IMR-90 (cell line): ENCODE measurements around the gene CMIP. TPM values are rescaled to one million over a fixed set of nuclear protein-coding genes. Genes with fewer than 3 reads are reported as not detected.

Experiments used
- ATAC-seq: fragments of 200-7000 bp; cut with Tn5 transposase; 2 replicates; pipeline ENCODE4 v1.9.1; 2020; ENCODE audit warnings: low read depth, mild to moderate bottlenecking, moderate library complexity
- BruUV-seq: library from RNA; stranded (reverse); fragments of 400-500 nt; replicated peaks from 2 replicates; lab custom pipeline; 2021; lab: Mats Ljungman, UMichigan
- CTCF ChIA-PET: fragments of 300-600 bp; formaldehyde crosslinking; extraction: SDS; loops from one replicate; lab custom pipeline; 2021; ENCODE audit warnings: antibody characterized with exemption; lab: Yijun Ruan, JAX
- POLR2A ChIA-PET: fragments of 300-600 bp; sonication (Branson Sonifier 250); formaldehyde crosslinking; loops from one replicate; lab custom pipeline; 2022; ENCODE audit warnings: antibody characterized with exemption; ENCODE audit not compliant: unreplicated experiment; lab: Charles Lee
- DNase-seq: peaks from one replicate; pipeline ENCODE4 v3.0.0; 2013
- H2AFZ ChIP-seq: replicated peaks from 2 replicates; pipeline ENCODE3; 2013; ENCODE audit warnings: low read length, mild to moderate bottlenecking; ENCODE audit not compliant: poor library complexity
- H2AK5ac ChIP-seq: 2 replicates; pipeline ENCODE4 v1.6.1; 2013; ENCODE audit warnings: low read depth, low read length, inconsistent platforms
- H2AK9ac ChIP-seq: replicated peaks from 2 replicates; pipeline ENCODE3; 2013; ENCODE audit warnings: mild to moderate bottlenecking, low read depth, low read length, moderate library complexity; ENCODE audit not compliant: poor library complexity
- H2BK120ac ChIP-seq: 2 replicates; pipeline ENCODE4 v1.6.1; 2013; ENCODE audit warnings: low read depth, low read length, inconsistent platforms
- H2BK15ac ChIP-seq: 3 replicates; pipeline ENCODE4 v1.6.1; 2013; ENCODE audit warnings: low read depth, low read length, inconsistent platforms
- H2BK20ac ChIP-seq: 2 replicates; pipeline ENCODE4 v1.6.1; 2013; ENCODE audit warnings: low read depth, mild to moderate bottlenecking, inconsistent platforms, low read length, moderate library complexity
- H2BK5ac ChIP-seq: 2 replicates; pipeline ENCODE4 v1.6.1; 2013; ENCODE audit warnings: mild to moderate bottlenecking, low read depth, low read length, inconsistent platforms; ENCODE audit not compliant: poor library complexity, severe bottlenecking
- H3K14ac ChIP-seq: replicated peaks from 2 replicates; pipeline ENCODE4 v1.6.1; 2013; ENCODE audit warnings: low read depth, low read length, inconsistent platforms
- H3K18ac ChIP-seq: 2 replicates; pipeline ENCODE4 v1.6.1; 2013; ENCODE audit warnings: low read depth, low read length, control low read depth
- H3K23ac ChIP-seq: 2 replicates; pipeline ENCODE4 v1.6.1; 2013; ENCODE audit warnings: low read depth, low read length, inconsistent platforms
- H3K27ac ChIP-seq: 2 replicates; pipeline ENCODE4 v1.5.1; 2013; ENCODE audit warnings: mild to moderate bottlenecking, control low read depth, low read length; ENCODE audit not compliant: insufficient read depth
- H3K27me3 ChIP-seq: 2 replicates; pipeline ENCODE4 v1.6.1; 2013; ENCODE audit warnings: low read length; ENCODE audit not compliant: control insufficient read depth, insufficient read depth
- H3K36me3 ChIP-seq: 2 replicates; pipeline ENCODE4 v1.6.1; 2013; ENCODE audit warnings: low read length, mixed read lengths; ENCODE audit not compliant: control insufficient read depth, insufficient read depth
- H3K4ac ChIP-seq: 2 replicates; pipeline ENCODE4 v1.6.1; 2013; ENCODE audit warnings: low read depth, low read length, inconsistent platforms
- H3K4me1 ChIP-seq: 2 replicates; pipeline ENCODE4 v1.6.1; 2013; ENCODE audit warnings: low read length, mixed read lengths; ENCODE audit not compliant: control insufficient read depth, insufficient read depth
- H3K4me2 ChIP-seq: 2 replicates; pipeline ENCODE4 v1.6.1; 2013; ENCODE audit warnings: low read depth, mild to moderate bottlenecking, control low read depth, low read length, moderate library complexity
- H3K4me3 ChIP-seq: 2 replicates; pipeline ENCODE4 v1.5.1; 2013; ENCODE audit warnings: low read depth, mild to moderate bottlenecking, control low read depth, low read length, moderate library complexity; ENCODE audit not compliant: insufficient read depth
- H3K56ac ChIP-seq: 2 replicates; pipeline ENCODE4 v1.6.1; 2013; ENCODE audit warnings: low read length, inconsistent platforms; ENCODE audit not compliant: insufficient read depth; ENCODE audit errors: extremely low read depth
- H3K79me1 ChIP-seq, 2 experiments: 2 replicates each; pipeline ENCODE4 v1.6.1; 2013; ENCODE audit warnings: low read length in 2 of 2, inconsistent platforms in 1 of 2, low read depth in 1 of 2
- H3K9ac ChIP-seq: 2 replicates; pipeline ENCODE4 v1.6.1; 2013; ENCODE audit warnings: low read depth, low read length, control low read depth
- H3K9me1 ChIP-seq: 2 replicates; pipeline ENCODE4 v1.6.1; 2013; ENCODE audit warnings: low read length, inconsistent platforms; ENCODE audit not compliant: insufficient read depth
- H3K9me3 ChIP-seq: 2 replicates; pipeline ENCODE4 v1.6.1; 2013; ENCODE audit warnings: low read length; ENCODE audit not compliant: control insufficient read depth, insufficient read depth
- H4K20me1 ChIP-seq: 2 replicates; pipeline ENCODE4 v1.6.1; 2013; ENCODE audit warnings: low read length, inconsistent platforms; ENCODE audit not compliant: insufficient read depth
- H4K5ac ChIP-seq: 2 replicates; pipeline ENCODE4 v1.6.1; 2013; ENCODE audit warnings: mild to moderate bottlenecking, low read depth, low read length, control low read depth
- H4K8ac ChIP-seq, 2 experiments: 2 replicates each; pipeline ENCODE4 v1.6.1; 2013; ENCODE audit warnings: low read depth in 2 of 2, low read length in 2 of 2, control low read depth in 1 of 2, inconsistent platforms in 1 of 2
- H4K91ac ChIP-seq: 2 replicates; pipeline ENCODE4 v1.6.1; 2013; ENCODE audit warnings: low read depth, low read length, inconsistent platforms; ENCODE audit not compliant: insufficient read depth
- CEBPB ChIP-seq: IDR thresholded peaks from 2 replicates; pipeline ENCODE4 v1.6.1; 2012; ENCODE audit warnings: low read depth, low read length, improper control_type of control experiment
- CHD1 ChIP-seq: IDR thresholded peaks from 2 replicates; pipeline ENCODE4 v1.6.1; 2012; ENCODE audit warnings: low read depth, low read length, improper control_type of control experiment
- CTCF ChIP-seq: conservative IDR thresholded peaks from 2 replicates; pipeline ENCODE4 v1.5.1; 2012; ENCODE audit warnings: mild to moderate bottlenecking, low read depth, low read length, improper control_type of control experiment
- ELK1 ChIP-seq: fragments of 150-350 bp; IDR thresholded peaks from 2 replicates; pipeline ENCODE4 v1.6.1; 2016; ENCODE audit warnings: low read depth, mild to moderate bottlenecking, low read length, moderate library complexity, borderline replicate concordance
- FOS ChIP-seq: fragments of 150-350 bp; IDR thresholded peaks from 2 replicates; pipeline ENCODE4 v1.6.1; 2016; ENCODE audit warnings: low read depth, low read length
- MAFK ChIP-seq: IDR thresholded peaks from 2 replicates; pipeline ENCODE4 v1.6.1; 2012; ENCODE audit warnings: low read depth, low read length, improper control_type of control experiment
- MAZ ChIP-seq: IDR thresholded peaks from 2 replicates; pipeline ENCODE4 v1.6.1; 2012; ENCODE audit warnings: low read depth, mild to moderate bottlenecking, low read length, improper control_type of control experiment, moderate library complexity, borderline replicate concordance
- POLR2A ChIP-seq: IDR thresholded peaks from 2 replicates; pipeline ENCODE4 v1.6.1; 2012; ENCODE audit warnings: mild to moderate bottlenecking, low read depth, low read length
- RAD21 ChIP-seq: IDR thresholded peaks from 2 replicates; pipeline ENCODE4 v1.6.1; 2012; ENCODE audit warnings: low read length, improper control_type of control experiment
- RCOR1 ChIP-seq: IDR thresholded peaks from 2 replicates; pipeline ENCODE4 v1.6.1; 2012; ENCODE audit warnings: mild to moderate bottlenecking, low read length, improper control_type of control experiment; ENCODE audit not compliant: insufficient replicate concordance
- RFX5 ChIP-seq: IDR thresholded peaks from 2 replicates; pipeline ENCODE4 v1.8.0; 2012; ENCODE audit warnings: low read depth, mild to moderate bottlenecking, low read length, moderate library complexity
- SMC3 ChIP-seq: fragments of 150-350 bp; IDR thresholded peaks from 2 replicates; pipeline ENCODE4 v1.6.1; 2016; ENCODE audit warnings: low read depth, mild to moderate bottlenecking, antibody characterized with exemption, low read length, moderate library complexity
- USF2 ChIP-seq: fragments of 150-350 bp; IDR thresholded peaks from 2 replicates; pipeline ENCODE4 v1.6.1; 2017; ENCODE audit warnings: mild to moderate bottlenecking, antibody characterized with exemption, low read length, low read depth
- WGBS, 2 experiments: methylation state at CpG; one replicate each; pipeline versions ENCODE4 v1.1.5 to v1.1.7; 2013; ENCODE audit warnings: missing lambda C conversion rate in 2 of 2; ENCODE audit not compliant: insufficient read length in 1 of 2; ENCODE audit errors: extremely low coverage in 2 of 2; 5-methylcytosine and 5-hydroxymethylcytosine counted together
- dilution Hi-C: fragments of 300-500 bp; cut with HindIII; formaldehyde crosslinking; loops from one replicate; pipeline ENCODE4 v1.14.3; 2018; ENCODE audit warnings: low sequenced_read_pairs; ENCODE audit not compliant: unreplicated experiment
- in situ Hi-C: fragments of 300-500 bp; cut with MboI; formaldehyde crosslinking; loops from 3 replicates; pipeline ENCODE4 v1.14.3; 2019; ENCODE audit warnings: low sequenced_read_pairs, inconsistent platforms, mixed read lengths
- intact Hi-C: fragments of 100-400 bp; cut with micrococcal nuclease; formaldehyde crosslinking; loops from 2 replicates; pipeline ENCODE4 v1.10.0; 2022
- polyA plus RNA-seq, 3 experiments: library from polyadenylated mRNA; depleted of rRNA; stranded (reverse); fragments of >200 nt; gene quantifications; 2 replicates each; pipeline ENCODE4 v1.2.3, GENCODE V29; 2012; ENCODE audit warnings: low replicate concordance in 1 of 3
- total RNA-seq: library from RNA; depleted of rRNA; stranded (reverse); fragments of >200 nt; gene quantifications from 2 replicates; pipeline ENCODE4 v1.2.3, GENCODE V29; 2012

The CMIP gene
- total and polyA plus RNA-seq, 2 of the 4 experiments (the other 2 are of a cell fraction), result 3.2 to 11.6 TPM

- Histone ChIP-seq H3K4me1 (peaks cover 13% of the 10 kb centered on the region), H3K79me1 (peaks cover 47 to 61% of the 10 kb centered on the region in 2 experiments), H3K14ac (0 out of 2 replicates have a peak overlapping the region, but pooled peaks have one; percentile 41), H3K56ac (no peak overlapping the region), H3K23ac (no peak overlapping the region), H4K8ac (0 out of 4 replicates have a peak overlapping the region, but pooled peaks of 1 of the 2 experiments have one; percentile 43), H2AK5ac (peak overlapping the region; percentile 35; the same call in 1 of the 2 replicates), H3K9me1 (peaks cover 18% of the 10 kb centered on the region), H3K4ac (peak overlapping the region; percentile 33), H4K5ac (no peak overlapping the region), H3K4me2 (no peak overlapping the region), H3K27ac (no peak overlapping the region), H2AFZ (no peak overlapping the region), H3K9me3 (no peaks in the 10 kb centered on the region), H2BK15ac (peak overlapping the region; percentile 17; the same call in 1 of the 3 replicates), H3K18ac (no peak overlapping the region), H3K36me3 (peaks cover 3% of the 10 kb centered on the region; the same call in 1 of the 2 replicates), H3K4me3 (no peak overlapping the region), H2BK120ac (peak overlapping the region; percentile 25; the same call in 1 of the 2 replicates), H2AK9ac (peak overlapping the region; percentile 38), H2BK5ac (no peak overlapping the region), H4K91ac (peak overlapping the region; percentile 76), H2BK20ac (no peak overlapping the region), H4K20me1 (peaks cover 21% of the 10 kb centered on the region), H3K27me3 (no peaks in the 10 kb centered on the region), H3K9ac (no peak overlapping the region)
- TF ChIP-seq POLR2A, result no peak
- TF ChIP-seq RAD21, result no peak
- no peak for TF ChIP-seq FOS
- no peak for TF ChIP-seq CHD1
- no peak for TF ChIP-seq USF2
- no peak for TF ChIP-seq RFX5
- no peak for TF ChIP-seq CTCF
- no peak for TF ChIP-seq MAZ
- TF ChIP-seq ELK1, result no peak
- TF ChIP-seq CEBPB, result no peak
- no peak for TF ChIP-seq MAFK
- TF ChIP-seq RCOR1, result no peak
- TF ChIP-seq SMC3, result no peak
- ChIA-PET CTCF (no interaction called here), POLR2A (no interaction called here)
- intact Hi-C loops, result no loop called here
- in situ Hi-C loops, result no loop called here
- no TSS peak for BruUV-seq
- dilution Hi-C loops, result no loop called here
- ATAC-seq, result peak; percentile 24
- DNase-seq, result peak; percentile 55
- 50% methylated on average over 9 of the region's 20 CpGs; no CpG with 5 or more reads in 1 of the 2 experiments for WGBS, 2 experiments
These were observed 73.2 kb downstream of the CMIP start for GRCh38 chr16:81517629-81518438.
